Measurements from ENCODE around the gene DHRSX.

DNA sequence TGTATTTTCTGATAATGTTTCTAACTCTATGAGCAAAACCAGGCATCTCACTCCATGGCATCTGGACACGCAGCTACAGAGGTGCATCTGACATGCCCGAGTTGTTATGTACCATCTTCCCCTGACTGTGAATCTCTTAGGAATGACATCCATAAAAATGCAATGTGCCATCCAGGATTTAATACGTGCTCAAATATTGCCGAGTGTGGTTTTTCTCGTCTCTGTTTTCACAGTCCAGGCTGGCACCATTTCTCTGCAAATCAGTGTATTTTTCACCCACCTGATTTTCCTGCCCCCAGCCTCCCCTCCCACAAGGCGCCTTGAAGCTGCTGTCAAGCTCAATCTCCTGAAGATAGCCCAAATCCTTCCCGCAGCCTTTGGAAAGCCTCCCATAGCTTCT lies 154.6 kb downstream of the DHRSX start:
- TF ChIP-seq, protein P1, sequence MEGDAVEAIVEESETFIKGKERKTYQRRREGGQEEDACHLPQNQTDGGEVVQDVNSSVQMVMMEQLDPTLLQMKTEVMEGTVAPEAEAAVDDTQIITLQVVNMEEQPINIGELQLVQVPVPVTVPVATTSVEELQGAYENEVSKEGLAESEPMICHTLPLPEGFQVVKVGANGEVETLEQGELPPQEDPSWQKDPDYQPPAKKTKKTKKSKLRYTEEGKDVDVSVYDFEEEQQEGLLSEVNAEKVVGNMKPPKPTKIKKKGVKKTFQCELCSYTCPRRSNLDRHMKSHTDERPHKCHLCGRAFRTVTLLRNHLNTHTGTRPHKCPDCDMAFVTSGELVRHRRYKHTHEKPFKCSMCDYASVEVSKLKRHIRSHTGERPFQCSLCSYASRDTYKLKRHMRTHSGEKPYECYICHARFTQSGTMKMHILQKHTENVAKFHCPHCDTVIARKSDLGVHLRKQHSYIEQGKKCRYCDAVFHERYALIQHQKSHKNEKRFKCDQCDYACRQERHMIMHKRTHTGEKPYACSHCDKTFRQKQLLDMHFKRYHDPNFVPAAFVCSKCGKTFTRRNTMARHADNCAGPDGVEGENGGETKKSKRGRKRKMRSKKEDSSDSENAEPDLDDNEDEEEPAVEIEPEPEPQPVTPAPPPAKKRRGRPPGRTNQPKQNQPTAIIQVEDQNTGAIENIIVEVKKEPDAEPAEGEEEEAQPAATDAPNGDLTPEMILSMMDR (IDR thresholded peaks at IDR 0.05; ENCODE audit: low read depth, low read length): no peak
- no peak for TF ChIP-seq POLR2A (IDR thresholded peaks at IDR 0.05; ENCODE audit: extremely low read depth, insufficient read length)
- TF ChIP-seq, protein P2, sequence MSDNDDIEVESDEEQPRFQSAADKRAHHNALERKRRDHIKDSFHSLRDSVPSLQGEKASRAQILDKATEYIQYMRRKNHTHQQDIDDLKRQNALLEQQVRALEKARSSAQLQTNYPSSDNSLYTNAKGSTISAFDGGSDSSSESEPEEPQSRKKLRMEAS (IDR thresholded peaks at IDR 0.05; ENCODE audit: low read depth, low read length): no peak

All from NB4 (cell line).